IMR-90 (cell line): Measurements from ENCODE around the gene TBC1D22A. TPM values are rescaled to one million over a fixed set of nuclear protein-coding genes. Genes with fewer than 3 reads are reported as not detected.

Source experiments
- ATAC-seq: fragments of 200-7000 bp; cut with Tn5 transposase; 2 replicates; pipeline ENCODE4 v1.9.1; 2020; ENCODE audit warnings: low read depth, mild to moderate bottlenecking, moderate library complexity
- BruUV-seq: library from RNA; stranded (reverse); fragments of 400-500 nt; replicated peaks from 2 replicates; lab custom pipeline; 2021; lab: Mats Ljungman, UMichigan
- CTCF ChIA-PET: fragments of 300-600 bp; formaldehyde crosslinking; extraction: SDS; loops from one replicate; lab custom pipeline; 2021; ENCODE audit warnings: antibody characterized with exemption; lab: Yijun Ruan, JAX
- POLR2A ChIA-PET: fragments of 300-600 bp; sonication (Branson Sonifier 250); formaldehyde crosslinking; loops from one replicate; lab custom pipeline; 2022; ENCODE audit warnings: antibody characterized with exemption; ENCODE audit not compliant: unreplicated experiment; lab: Charles Lee
- DNase-seq: peaks from one replicate; pipeline ENCODE4 v3.0.0; 2013
- H2AFZ ChIP-seq: replicated peaks from 2 replicates; pipeline ENCODE3; 2013; ENCODE audit warnings: low read length, mild to moderate bottlenecking; ENCODE audit not compliant: poor library complexity
- H2AK5ac ChIP-seq: 2 replicates; pipeline ENCODE4 v1.6.1; 2013; ENCODE audit warnings: low read depth, low read length, inconsistent platforms
- H2AK9ac ChIP-seq: replicated peaks from 2 replicates; pipeline ENCODE3; 2013; ENCODE audit warnings: mild to moderate bottlenecking, low read depth, low read length, moderate library complexity; ENCODE audit not compliant: poor library complexity
- H2BK120ac ChIP-seq: 2 replicates; pipeline ENCODE4 v1.6.1; 2013; ENCODE audit warnings: low read depth, low read length, inconsistent platforms
- H2BK15ac ChIP-seq: 3 replicates; pipeline ENCODE4 v1.6.1; 2013; ENCODE audit warnings: low read depth, low read length, inconsistent platforms
- H2BK20ac ChIP-seq: 2 replicates; pipeline ENCODE4 v1.6.1; 2013; ENCODE audit warnings: low read depth, mild to moderate bottlenecking, inconsistent platforms, low read length, moderate library complexity
- H2BK5ac ChIP-seq: 2 replicates; pipeline ENCODE4 v1.6.1; 2013; ENCODE audit warnings: mild to moderate bottlenecking, low read depth, low read length, inconsistent platforms; ENCODE audit not compliant: poor library complexity, severe bottlenecking
- H3K14ac ChIP-seq: replicated peaks from 2 replicates; pipeline ENCODE4 v1.6.1; 2013; ENCODE audit warnings: low read depth, low read length, inconsistent platforms
- H3K18ac ChIP-seq: 2 replicates; pipeline ENCODE4 v1.6.1; 2013; ENCODE audit warnings: low read depth, low read length, control low read depth
- H3K23ac ChIP-seq: 2 replicates; pipeline ENCODE4 v1.6.1; 2013; ENCODE audit warnings: low read depth, low read length, inconsistent platforms
- H3K27ac ChIP-seq: 2 replicates; pipeline ENCODE4 v1.5.1; 2013; ENCODE audit warnings: mild to moderate bottlenecking, control low read depth, low read length; ENCODE audit not compliant: insufficient read depth
- H3K27me3 ChIP-seq: 2 replicates; pipeline ENCODE4 v1.6.1; 2013; ENCODE audit warnings: low read length; ENCODE audit not compliant: control insufficient read depth, insufficient read depth
- H3K36me3 ChIP-seq: 2 replicates; pipeline ENCODE4 v1.6.1; 2013; ENCODE audit warnings: low read length, mixed read lengths; ENCODE audit not compliant: control insufficient read depth, insufficient read depth
- H3K4ac ChIP-seq: 2 replicates; pipeline ENCODE4 v1.6.1; 2013; ENCODE audit warnings: low read depth, low read length, inconsistent platforms
- H3K4me1 ChIP-seq: 2 replicates; pipeline ENCODE4 v1.6.1; 2013; ENCODE audit warnings: low read length, mixed read lengths; ENCODE audit not compliant: control insufficient read depth, insufficient read depth
- H3K4me2 ChIP-seq: 2 replicates; pipeline ENCODE4 v1.6.1; 2013; ENCODE audit warnings: low read depth, mild to moderate bottlenecking, control low read depth, low read length, moderate library complexity
- H3K4me3 ChIP-seq: 2 replicates; pipeline ENCODE4 v1.5.1; 2013; ENCODE audit warnings: low read depth, mild to moderate bottlenecking, control low read depth, low read length, moderate library complexity; ENCODE audit not compliant: insufficient read depth
- H3K56ac ChIP-seq: 2 replicates; pipeline ENCODE4 v1.6.1; 2013; ENCODE audit warnings: low read length, inconsistent platforms; ENCODE audit not compliant: insufficient read depth; ENCODE audit errors: extremely low read depth
- H3K79me1 ChIP-seq, 2 experiments: 2 replicates each; pipeline ENCODE4 v1.6.1; 2013; ENCODE audit warnings: low read length in 2 of 2, inconsistent platforms in 1 of 2, low read depth in 1 of 2
- H3K9ac ChIP-seq: 2 replicates; pipeline ENCODE4 v1.6.1; 2013; ENCODE audit warnings: low read depth, low read length, control low read depth
- H3K9me1 ChIP-seq: 2 replicates; pipeline ENCODE4 v1.6.1; 2013; ENCODE audit warnings: low read length, inconsistent platforms; ENCODE audit not compliant: insufficient read depth
- H3K9me3 ChIP-seq: 2 replicates; pipeline ENCODE4 v1.6.1; 2013; ENCODE audit warnings: low read length; ENCODE audit not compliant: control insufficient read depth, insufficient read depth
- H4K20me1 ChIP-seq: 2 replicates; pipeline ENCODE4 v1.6.1; 2013; ENCODE audit warnings: low read length, inconsistent platforms; ENCODE audit not compliant: insufficient read depth
- H4K5ac ChIP-seq: 2 replicates; pipeline ENCODE4 v1.6.1; 2013; ENCODE audit warnings: mild to moderate bottlenecking, low read depth, low read length, control low read depth
- H4K8ac ChIP-seq, 2 experiments: 2 replicates each; pipeline ENCODE4 v1.6.1; 2013; ENCODE audit warnings: low read depth in 2 of 2, low read length in 2 of 2, control low read depth in 1 of 2, inconsistent platforms in 1 of 2
- H4K91ac ChIP-seq: 2 replicates; pipeline ENCODE4 v1.6.1; 2013; ENCODE audit warnings: low read depth, low read length, inconsistent platforms; ENCODE audit not compliant: insufficient read depth
- BHLHE40 ChIP-seq: fragments of 150-350 bp; IDR thresholded peaks from 2 replicates; pipeline ENCODE4 v1.6.1; 2016; ENCODE audit warnings: mild to moderate bottlenecking, low read depth, low read length
- CEBPB ChIP-seq: IDR thresholded peaks from 2 replicates; pipeline ENCODE4 v1.6.1; 2012; ENCODE audit warnings: low read depth, low read length, improper control_type of control experiment
- CHD1 ChIP-seq: IDR thresholded peaks from 2 replicates; pipeline ENCODE4 v1.6.1; 2012; ENCODE audit warnings: low read depth, low read length, improper control_type of control experiment
- FOS ChIP-seq: fragments of 150-350 bp; IDR thresholded peaks from 2 replicates; pipeline ENCODE4 v1.6.1; 2016; ENCODE audit warnings: low read depth, low read length
- MAFK ChIP-seq: IDR thresholded peaks from 2 replicates; pipeline ENCODE4 v1.6.1; 2012; ENCODE audit warnings: low read depth, low read length, improper control_type of control experiment
- MAZ ChIP-seq: IDR thresholded peaks from 2 replicates; pipeline ENCODE4 v1.6.1; 2012; ENCODE audit warnings: low read depth, mild to moderate bottlenecking, low read length, improper control_type of control experiment, moderate library complexity, borderline replicate concordance
- MXI1 ChIP-seq: IDR thresholded peaks from 2 replicates; pipeline ENCODE4 v1.6.1; 2012; ENCODE audit warnings: low read depth, mild to moderate bottlenecking, low read length, moderate library complexity, borderline replicate concordance
- NFE2L2 ChIP-seq: fragments of 150-350 bp; IDR thresholded peaks from 2 replicates; pipeline ENCODE4 v1.6.1; 2016; ENCODE audit warnings: low read depth, mild to moderate bottlenecking, low read length
- POLR2A ChIP-seq: IDR thresholded peaks from 2 replicates; pipeline ENCODE4 v1.6.1; 2012; ENCODE audit warnings: mild to moderate bottlenecking, low read depth, low read length
- RAD21 ChIP-seq: IDR thresholded peaks from 2 replicates; pipeline ENCODE4 v1.6.1; 2012; ENCODE audit warnings: low read length, improper control_type of control experiment
- RCOR1 ChIP-seq: IDR thresholded peaks from 2 replicates; pipeline ENCODE4 v1.6.1; 2012; ENCODE audit warnings: mild to moderate bottlenecking, low read length, improper control_type of control experiment; ENCODE audit not compliant: insufficient replicate concordance
- RFX5 ChIP-seq: IDR thresholded peaks from 2 replicates; pipeline ENCODE4 v1.8.0; 2012; ENCODE audit warnings: low read depth, mild to moderate bottlenecking, low read length, moderate library complexity
- SMC3 ChIP-seq: fragments of 150-350 bp; IDR thresholded peaks from 2 replicates; pipeline ENCODE4 v1.6.1; 2016; ENCODE audit warnings: low read depth, mild to moderate bottlenecking, antibody characterized with exemption, low read length, moderate library complexity
- WGBS, 2 experiments: methylation state at CpG; one replicate each; pipeline versions ENCODE4 v1.1.5 to v1.1.7; 2013; ENCODE audit warnings: missing lambda C conversion rate in 2 of 2; ENCODE audit not compliant: insufficient read length in 1 of 2; ENCODE audit errors: extremely low coverage in 2 of 2; 5-methylcytosine and 5-hydroxymethylcytosine counted together
- dilution Hi-C: fragments of 300-500 bp; cut with HindIII; formaldehyde crosslinking; loops from one replicate; pipeline ENCODE4 v1.14.3; 2018; ENCODE audit warnings: low sequenced_read_pairs; ENCODE audit not compliant: unreplicated experiment
- in situ Hi-C: fragments of 300-500 bp; cut with MboI; formaldehyde crosslinking; loops from 3 replicates; pipeline ENCODE4 v1.14.3; 2019; ENCODE audit warnings: low sequenced_read_pairs, inconsistent platforms, mixed read lengths
- intact Hi-C: fragments of 100-400 bp; cut with micrococcal nuclease; formaldehyde crosslinking; loops from 2 replicates; pipeline ENCODE4 v1.10.0; 2022
- polyA plus RNA-seq, 3 experiments: library from polyadenylated mRNA; depleted of rRNA; stranded (reverse); fragments of >200 nt; gene quantifications; 2 replicates each; pipeline ENCODE4 v1.2.3, GENCODE V29; 2012; ENCODE audit warnings: low replicate concordance in 1 of 3
- total RNA-seq: library from RNA; depleted of rRNA; stranded (reverse); fragments of >200 nt; gene quantifications from 2 replicates; pipeline ENCODE4 v1.2.3, GENCODE V29; 2012
- TF ChIP-seq, protein P1 (sequence below): fragments of 150-350 bp; IDR thresholded peaks from 2 replicates; pipeline ENCODE4 v1.6.1; 2016; ENCODE audit warnings: low read depth, mild to moderate bottlenecking, low read length, moderate library complexity, borderline replicate concordance
- TF ChIP-seq, protein P2 (sequence below): conservative IDR thresholded peaks from 2 replicates; pipeline ENCODE4 v1.5.1; 2012; ENCODE audit warnings: mild to moderate bottlenecking, low read depth, low read length, improper control_type of control experiment
- TF ChIP-seq, protein P3 (sequence below): fragments of 150-350 bp; IDR thresholded peaks from 2 replicates; pipeline ENCODE4 v1.6.1; 2017; ENCODE audit warnings: mild to moderate bottlenecking, antibody characterized with exemption, low read length, low read depth

TBC1D22A gene
- total and polyA plus RNA-seq, 2 of the 4 experiments (the other 2 are of a cell fraction), result 9.0 to 16.7 TPM

DNA sequence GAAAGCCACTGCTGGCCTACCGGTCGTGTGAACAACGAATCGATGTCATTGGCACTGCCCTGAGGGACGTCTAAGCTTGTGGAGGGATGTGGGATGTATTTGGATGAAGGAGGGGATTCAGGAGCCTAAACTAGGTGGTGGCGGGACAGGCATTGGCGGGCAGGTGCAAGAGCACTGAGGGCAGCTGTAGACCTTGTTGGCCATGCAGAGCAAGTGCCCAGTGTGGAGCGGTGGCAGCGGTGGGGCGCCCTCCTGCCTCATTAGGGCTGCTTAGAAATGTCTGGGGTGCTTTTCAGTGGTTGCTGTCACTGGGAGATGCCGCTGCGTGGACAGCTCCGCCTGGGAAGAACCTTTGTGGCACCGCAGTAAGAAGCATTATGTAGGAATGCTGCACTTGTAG is 220.2 kb downstream of the TBC1D22A start:
- BruUV-seq, result no TSS peak
- Histone ChIP-seq H3K9me1 (peaks cover 15% of the 10 kb centered on the region; the same call in 1 of the 2 replicates), H3K4me2 (no peak overlapping the region), H2BK15ac (no peak overlapping the region; the same call in 2 of the 3 replicates), H3K56ac (no peak overlapping the region), H4K20me1 (peaks cover 12% of the 10 kb centered on the region; the same call in 1 of the 2 replicates), H3K79me1 (peaks cover 9 to 23% of the 10 kb centered on the region in 2 experiments), H3K18ac (no peak overlapping the region), H2BK120ac (no peak overlapping the region), H3K27ac (no peak overlapping the region), H2AK5ac (no peak overlapping the region; the same call in 1 of the 2 replicates), H3K4me1 (peaks cover 11% of the 10 kb centered on the region), H2BK20ac (no peak overlapping the region), H3K23ac (no peak overlapping the region), H2BK5ac (no peak overlapping the region), H3K9me3 (no peaks in the 10 kb centered on the region), H3K9ac (no peak overlapping the region), H3K14ac (no peak overlapping the region), H3K27me3 (no peaks in the 10 kb centered on the region), H3K36me3 (peaks cover 5% of the 10 kb centered on the region), H3K4ac (no peak overlapping the region), H2AFZ (no peak overlapping the region), H4K91ac (no peak overlapping the region), H4K5ac (no peak overlapping the region), H3K4me3 (no peak overlapping the region), H4K8ac (no peak overlapping the region), H2AK9ac (no peak overlapping the region)
- TF ChIP-seq, protein P1, sequence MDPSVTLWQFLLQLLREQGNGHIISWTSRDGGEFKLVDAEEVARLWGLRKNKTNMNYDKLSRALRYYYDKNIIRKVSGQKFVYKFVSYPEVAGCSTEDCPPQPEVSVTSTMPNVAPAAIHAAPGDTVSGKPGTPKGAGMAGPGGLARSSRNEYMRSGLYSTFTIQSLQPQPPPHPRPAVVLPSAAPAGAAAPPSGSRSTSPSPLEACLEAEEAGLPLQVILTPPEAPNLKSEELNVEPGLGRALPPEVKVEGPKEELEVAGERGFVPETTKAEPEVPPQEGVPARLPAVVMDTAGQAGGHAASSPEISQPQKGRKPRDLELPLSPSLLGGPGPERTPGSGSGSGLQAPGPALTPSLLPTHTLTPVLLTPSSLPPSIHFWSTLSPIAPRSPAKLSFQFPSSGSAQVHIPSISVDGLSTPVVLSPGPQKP, result no peak
- TF ChIP-seq MAFK (no peak), SMC3 (no peak), RAD21 (no peak), POLR2A (no peak), BHLHE40 (no peak), CHD1 (no peak), NFE2L2 (no peak), FOS (no peak), MXI1 (no peak), RFX5 (no peak), MAZ (no peak), CEBPB (no peak), RCOR1 (no peak)
- TF ChIP-seq, protein P2, sequence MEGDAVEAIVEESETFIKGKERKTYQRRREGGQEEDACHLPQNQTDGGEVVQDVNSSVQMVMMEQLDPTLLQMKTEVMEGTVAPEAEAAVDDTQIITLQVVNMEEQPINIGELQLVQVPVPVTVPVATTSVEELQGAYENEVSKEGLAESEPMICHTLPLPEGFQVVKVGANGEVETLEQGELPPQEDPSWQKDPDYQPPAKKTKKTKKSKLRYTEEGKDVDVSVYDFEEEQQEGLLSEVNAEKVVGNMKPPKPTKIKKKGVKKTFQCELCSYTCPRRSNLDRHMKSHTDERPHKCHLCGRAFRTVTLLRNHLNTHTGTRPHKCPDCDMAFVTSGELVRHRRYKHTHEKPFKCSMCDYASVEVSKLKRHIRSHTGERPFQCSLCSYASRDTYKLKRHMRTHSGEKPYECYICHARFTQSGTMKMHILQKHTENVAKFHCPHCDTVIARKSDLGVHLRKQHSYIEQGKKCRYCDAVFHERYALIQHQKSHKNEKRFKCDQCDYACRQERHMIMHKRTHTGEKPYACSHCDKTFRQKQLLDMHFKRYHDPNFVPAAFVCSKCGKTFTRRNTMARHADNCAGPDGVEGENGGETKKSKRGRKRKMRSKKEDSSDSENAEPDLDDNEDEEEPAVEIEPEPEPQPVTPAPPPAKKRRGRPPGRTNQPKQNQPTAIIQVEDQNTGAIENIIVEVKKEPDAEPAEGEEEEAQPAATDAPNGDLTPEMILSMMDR, result no peak
- TF ChIP-seq, protein P3, sequence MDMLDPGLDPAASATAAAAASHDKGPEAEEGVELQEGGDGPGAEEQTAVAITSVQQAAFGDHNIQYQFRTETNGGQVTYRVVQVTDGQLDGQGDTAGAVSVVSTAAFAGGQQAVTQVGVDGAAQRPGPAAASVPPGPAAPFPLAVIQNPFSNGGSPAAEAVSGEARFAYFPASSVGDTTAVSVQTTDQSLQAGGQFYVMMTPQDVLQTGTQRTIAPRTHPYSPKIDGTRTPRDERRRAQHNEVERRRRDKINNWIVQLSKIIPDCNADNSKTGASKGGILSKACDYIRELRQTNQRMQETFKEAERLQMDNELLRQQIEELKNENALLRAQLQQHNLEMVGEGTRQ, result no peak
- in situ Hi-C loops (no loop called here), intact Hi-C loops (no loop called here), dilution Hi-C loops (no loop called here)
- ATAC-seq, result no peak
- 92% methylated on average over 6 of the region's 14 CpGs; no CpG with 5 or more reads in 1 of the 2 experiments for WGBS, 2 experiments
- ChIA-PET CTCF (no interaction called here), POLR2A (no interaction called here)
- no peak for DNase-seq
